ENCODE data around the gene BTN3A1. TPM values are rescaled to one million over a fixed set of nuclear protein-coding genes. Genes with fewer than 3 reads are reported as not detected.
A peak's percentile ranks its signal among the peaks of the same experiment; 100 is the strongest.

Gene BTN3A1
- total RNA-seq, 1 donor from 2014 or later: 61.7 TPM

DNA sequence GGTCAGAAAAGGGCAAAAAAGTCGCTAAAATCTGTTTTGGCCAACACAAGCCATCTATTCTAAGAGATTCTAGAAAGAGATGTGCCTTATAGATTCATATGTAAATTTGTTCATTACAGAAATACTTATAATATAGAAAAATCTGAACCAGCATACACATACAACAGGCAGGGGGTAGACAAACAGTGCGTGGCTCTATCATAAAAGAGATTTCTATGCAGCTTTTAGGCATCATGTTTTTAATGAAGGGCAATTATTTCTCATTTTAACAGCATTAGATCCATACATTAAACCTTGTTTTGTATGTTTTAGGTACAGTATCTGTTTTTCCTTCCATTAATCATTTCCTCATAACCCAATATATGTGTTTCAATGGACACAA lies 38.9 kb downstream of the BTN3A1 start:
- Mint-ChIP-seq H3K4me3 (peak overlapping the region; percentile 92), H3K4me1 (peaks cover 53% of the 10 kb centered on the region)

DNA sequence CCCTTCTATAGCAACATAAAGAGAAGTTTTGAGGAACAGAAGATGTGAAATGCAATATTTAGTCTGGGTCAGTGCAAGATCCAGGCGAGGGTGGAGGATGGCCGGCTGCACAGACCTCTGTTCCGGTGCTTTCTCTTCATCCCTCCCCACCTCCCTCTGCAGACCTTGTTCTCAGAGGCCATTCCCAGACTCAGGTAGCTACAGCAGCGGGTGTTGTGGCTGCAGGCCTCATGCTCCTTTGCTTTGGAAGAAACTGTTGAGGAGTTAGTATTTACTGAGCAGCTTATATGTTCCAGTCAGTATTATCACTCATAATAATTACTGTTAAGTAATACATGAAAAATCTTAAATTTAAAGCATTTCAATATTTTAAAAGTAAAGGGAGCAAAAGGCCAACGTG lies 39.9 kb downstream of the BTN3A1 start:
- Mint-ChIP-seq H3K27ac (no peak overlapping the region), H3K36me3 (ENCODE audit: low read depth) (peaks cover 45% of the 10 kb centered on the region), H3K9me3 (no peaks in the 10 kb centered on the region), H3K27me3 (no peaks in the 10 kb centered on the region), H3K4me3 (peak overlapping the region; percentile 92), H3K4me1 (peaks cover 60% of the 10 kb centered on the region)
- ChIA-PET POLR2A (no interaction called here), CTCF (no interaction called here)
- intact Hi-C loops (cut with micrococcal nuclease): loop anchor here (2.0 to 5.0 kb wide), 5 partner anchors 15 to 77 kb away; partner anchors contain the start of genes BTN2A1, BTN3A1 and BTN3A2
- no peak for ATAC-seq (ENCODE audit: low read depth)
- no peak for DNase-seq
- TF ChIP-seq, protein P1, sequence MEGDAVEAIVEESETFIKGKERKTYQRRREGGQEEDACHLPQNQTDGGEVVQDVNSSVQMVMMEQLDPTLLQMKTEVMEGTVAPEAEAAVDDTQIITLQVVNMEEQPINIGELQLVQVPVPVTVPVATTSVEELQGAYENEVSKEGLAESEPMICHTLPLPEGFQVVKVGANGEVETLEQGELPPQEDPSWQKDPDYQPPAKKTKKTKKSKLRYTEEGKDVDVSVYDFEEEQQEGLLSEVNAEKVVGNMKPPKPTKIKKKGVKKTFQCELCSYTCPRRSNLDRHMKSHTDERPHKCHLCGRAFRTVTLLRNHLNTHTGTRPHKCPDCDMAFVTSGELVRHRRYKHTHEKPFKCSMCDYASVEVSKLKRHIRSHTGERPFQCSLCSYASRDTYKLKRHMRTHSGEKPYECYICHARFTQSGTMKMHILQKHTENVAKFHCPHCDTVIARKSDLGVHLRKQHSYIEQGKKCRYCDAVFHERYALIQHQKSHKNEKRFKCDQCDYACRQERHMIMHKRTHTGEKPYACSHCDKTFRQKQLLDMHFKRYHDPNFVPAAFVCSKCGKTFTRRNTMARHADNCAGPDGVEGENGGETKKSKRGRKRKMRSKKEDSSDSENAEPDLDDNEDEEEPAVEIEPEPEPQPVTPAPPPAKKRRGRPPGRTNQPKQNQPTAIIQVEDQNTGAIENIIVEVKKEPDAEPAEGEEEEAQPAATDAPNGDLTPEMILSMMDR (IDR thresholded peaks at IDR 0.05): no peak

More for the DNA sequence above, 38.9 kb downstream of the BTN3A1 start:
- Mint-ChIP-seq H3K27ac (peak overlapping the region; percentile 90), H3K36me3 (ENCODE audit: low read depth) (peaks cover 38% of the 10 kb centered on the region), H3K9me3 (no peaks in the 10 kb centered on the region), H3K27me3 (no peaks in the 10 kb centered on the region)
- TF ChIP-seq, protein P1 (IDR thresholded peaks at IDR 0.05): no peak
- ATAC-seq (ENCODE audit: low read depth): no peak
- ChIA-PET CTCF (no interaction called here), POLR2A (interaction anchor here (0.7 to 2.6 kb wide), 4 partner anchors 17 to 96 kb away, joined by 3 to 18 read pairs (median 4); partner anchors contain the start of gene BTN2A1)
- intact Hi-C loops (cut with micrococcal nuclease): loop anchor here (1.0 to 5.0 kb wide), 6 partner anchors 16 to 156 kb away; partner anchors contain the start of genes BTN2A1, BTN3A1 and BTN3A2
- DNase-seq: no peak

DNA sequence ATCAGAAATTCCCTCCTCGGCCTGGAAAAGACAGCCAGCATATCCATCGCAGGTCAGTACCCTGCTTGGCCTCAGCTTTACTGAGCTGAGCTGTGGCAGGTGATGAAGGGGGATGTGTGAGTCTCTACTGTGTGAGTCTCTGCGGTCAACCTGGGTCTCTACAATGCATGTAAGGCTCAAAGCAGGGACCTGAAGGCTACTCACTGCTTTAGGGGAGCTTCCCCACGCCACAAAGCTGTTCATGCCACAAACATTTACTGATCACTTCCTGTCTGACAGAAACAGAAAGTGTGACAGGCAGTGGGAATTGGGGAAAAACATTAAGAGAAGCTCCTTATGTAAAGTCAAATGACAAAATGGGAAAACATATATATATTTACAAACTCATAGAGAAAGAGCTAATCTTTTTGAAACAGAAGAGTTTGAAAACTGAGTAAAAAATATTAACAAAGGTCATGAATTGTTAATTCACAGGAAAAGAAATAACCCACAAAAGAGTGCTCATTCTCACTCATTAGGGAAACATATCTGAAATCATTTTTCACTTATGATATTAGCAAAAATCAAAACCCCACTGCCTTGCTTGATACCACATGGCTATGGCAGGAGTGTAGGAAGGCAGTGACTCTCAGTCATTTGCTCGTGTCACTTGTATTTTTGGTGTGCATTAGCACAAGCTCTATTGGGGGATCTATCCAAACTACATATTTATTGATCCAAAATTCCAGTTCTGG lies 44.0 kb downstream of the BTN3A1 start:
- peak overlapping the region; percentile 53 for H3K27ac Mint-ChIP-seq
- DNase-seq (no peak), ATAC-seq (ENCODE audit: low read depth) (no peak)
- H3K9me3 Mint-ChIP-seq: no peaks in the 10 kb centered on the region
- H3K27me3 Mint-ChIP-seq: no peaks in the 10 kb centered on the region
- CTCF ChIA-PET: no interaction called here
- intact Hi-C loops (cut with micrococcal nuclease): no loop called here
- H3K36me3 Mint-ChIP-seq (ENCODE audit: low read depth): peaks cover 73% of the 10 kb centered on the region
- H3K4me3 Mint-ChIP-seq: no peak overlapping the region
- POLR2A ChIA-PET: interaction anchor here (1.3 kb wide), 1 partner anchor 19 kb away, joined by 3 read pairs; no protein-coding TSS in a partner anchor
- peaks cover 43% of the 10 kb centered on the region for H3K4me1 Mint-ChIP-seq
- TF ChIP-seq, protein P1 (IDR thresholded peaks at IDR 0.05): no peak

DNA sequence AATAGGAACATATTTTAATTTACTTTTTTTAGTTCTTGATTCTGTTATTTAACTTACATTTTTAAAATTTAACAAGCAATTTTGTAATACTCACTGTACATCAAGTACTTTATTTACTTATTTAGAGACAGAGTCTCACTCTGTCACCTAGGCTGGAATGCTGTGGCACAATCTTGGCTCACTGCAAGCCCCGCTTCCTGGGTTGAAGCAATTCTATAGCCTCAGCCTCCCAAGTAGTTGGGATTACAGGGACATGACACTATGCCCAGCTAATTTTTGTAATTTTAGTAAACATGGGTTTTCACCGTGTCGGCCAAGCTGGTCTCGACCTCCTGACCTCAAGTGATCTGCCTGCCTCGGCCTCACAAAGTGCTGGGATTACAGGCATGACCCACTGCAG lies 45.2 kb downstream of the BTN3A1 start:
- no peak overlapping the region for H3K4me3 Mint-ChIP-seq
- TF ChIP-seq, protein P1 (IDR thresholded peaks at IDR 0.05): no peak
- ChIA-PET POLR2A (no interaction called here), CTCF (no interaction called here)
- H3K27ac Mint-ChIP-seq: no peak overlapping the region
- H3K9me3 Mint-ChIP-seq: no peaks in the 10 kb centered on the region
- peaks cover 36% of the 10 kb centered on the region for H3K4me1 Mint-ChIP-seq
- no peaks in the 10 kb centered on the region for H3K27me3 Mint-ChIP-seq
- peaks cover 84% of the 10 kb centered on the region for H3K36me3 Mint-ChIP-seq (ENCODE audit: low read depth)
- DNase-seq (no peak), ATAC-seq (ENCODE audit: low read depth) (no peak)
- intact Hi-C loops (cut with micrococcal nuclease): no loop called here

DNA sequence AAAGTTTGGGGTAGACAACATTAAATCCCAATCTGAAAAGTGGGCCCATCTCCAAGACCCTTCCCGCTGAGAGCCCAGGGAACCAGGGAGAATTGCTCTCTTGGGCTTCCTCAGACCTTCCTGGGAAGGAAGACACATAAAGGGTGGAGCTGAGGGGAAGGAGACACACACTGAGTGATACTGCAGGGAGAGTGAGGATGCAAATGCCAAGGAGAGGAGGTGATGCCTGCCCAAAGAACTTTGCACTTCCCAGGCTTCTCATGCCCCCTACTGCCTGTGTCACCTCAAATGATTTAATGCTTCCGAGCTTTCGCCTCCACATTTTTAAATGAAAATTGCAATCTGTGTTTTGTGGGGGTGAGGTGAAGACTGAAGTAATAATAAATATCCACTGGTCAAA lies 48.2 kb downstream of the BTN3A1 start:
- no peak for DNase-seq
- Mint-ChIP-seq H3K4me1 (peaks cover 22% of the 10 kb centered on the region), H3K9me3 (no peaks in the 10 kb centered on the region), H3K36me3 (ENCODE audit: low read depth) (peaks cover 70% of the 10 kb centered on the region), H3K27me3 (no peaks in the 10 kb centered on the region), H3K27ac (peak overlapping the region; percentile 3), H3K4me3 (no peak overlapping the region)
- intact Hi-C loops (cut with micrococcal nuclease): no loop called here
- ChIA-PET POLR2A (no interaction called here), CTCF (no interaction called here)
- no peak for ATAC-seq (ENCODE audit: low read depth)
- TF ChIP-seq, protein P1 (IDR thresholded peaks at IDR 0.05): no peak
